K562 treated with DMSO at 1 percent for 24 hours (cell line): Measurements from ENCODE around the gene SLC25A52. TPM values are rescaled to one million over a fixed set of nuclear protein-coding genes. Genes with fewer than 3 reads are reported as not detected.

Source experiments
- total RNA-seq: library from RNA; unstranded; fragments of 300-600 nt; gene quantifications from 2 replicates; pipeline ENCODE4 v1.2.3, GENCODE V29; 2022; ENCODE audit warnings: low read depth; ENCODE audit not compliant: insufficient read depth

The SLC25A52 gene
- not detected in 2 replicates for total RNA-seq

GRCh38 chr18:31760695-31761094, at the start of gene SLC25A52:
Gene SLC25A52 (minus strand): TSS chr18:31760880. CDS start chr18:31760661, 219 bp downstream.

Other genes starting within 250 kb of the SLC25A52 start
- gene TTR, start 169.0 kb downstream of the SLC25A52 start, total RNA-seq = not detected in 2 replicates
- gene B4GALT6, start 76.3 kb downstream of the SLC25A52 start, total RNA-seq = 0.38 and 0.39 TPM in 2 replicates
- gene TRAPPC8, start 182.2 kb upstream of the SLC25A52 start, total RNA-seq = 21.0 and 21.3 TPM in 2 replicates